ENCODE measurements around the gene RALGDS. TPM values are rescaled to one million over a fixed set of nuclear protein-coding genes. Genes with fewer than 3 reads are reported as not detected.

Gene RALGDS
- total RNA-seq, 1 donor from 2014 or later: 66.3 TPM

DNA sequence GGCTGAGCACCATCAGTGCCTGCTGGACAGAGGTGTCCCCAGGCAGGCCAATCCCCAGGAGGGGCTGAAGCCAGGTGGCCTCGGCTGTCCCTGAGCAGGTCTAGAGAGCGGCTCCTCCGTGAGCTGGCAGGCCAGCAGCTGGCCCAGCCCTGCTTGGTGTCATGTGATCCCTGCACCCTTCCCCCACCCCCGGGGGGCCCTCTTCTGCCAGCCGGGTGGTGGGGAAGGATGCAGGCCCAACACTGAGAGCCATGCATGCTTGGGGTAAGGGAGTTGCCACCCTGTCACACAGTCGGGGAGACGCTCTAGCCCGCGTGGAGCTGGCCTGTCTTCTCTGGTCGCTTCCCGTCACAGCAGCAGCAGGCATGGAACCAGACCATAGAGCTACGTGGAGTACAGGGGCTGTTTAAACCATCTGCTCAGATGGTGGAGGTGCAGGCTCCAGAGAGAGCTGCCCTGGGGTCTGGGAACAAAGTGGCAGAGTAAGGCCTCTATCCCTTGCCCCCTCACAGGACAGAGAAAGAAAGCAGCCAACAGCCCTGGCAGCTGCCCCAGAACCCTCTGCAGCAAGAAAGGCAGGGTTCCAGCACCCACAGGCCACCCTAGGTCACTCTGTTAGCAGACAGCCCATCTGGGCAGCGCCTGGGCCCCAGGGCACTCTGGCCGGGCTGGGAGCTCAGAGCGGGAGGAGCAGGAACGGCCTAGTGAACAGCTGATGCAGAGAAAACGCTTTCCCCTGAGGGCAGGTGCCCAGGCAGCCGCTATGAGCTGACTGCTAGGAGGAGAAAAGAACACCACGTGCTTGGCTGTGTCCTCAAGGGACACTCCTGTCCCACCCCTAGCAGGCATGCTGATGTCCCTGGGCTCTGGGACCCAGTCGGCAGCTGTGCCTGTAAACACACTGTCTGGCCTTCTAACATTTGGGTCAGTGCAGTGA lies 6.8 kb downstream of the RALGDS start:
- intact Hi-C loops (cut with DNase I): no loop called here
- DNase-seq (peak; percentile 76), ATAC-seq (peak; percentile 48)
- Histone ChIP-seq H3K27ac (peak overlapping the region; percentile 80), H3K36me3 (peaks cover 25% of the 10 kb centered on the region), H3K4me3 (peak overlapping the region; percentile 8), H3K27me3 (no peaks in the 10 kb centered on the region), H3K9me3 (no peaks in the 10 kb centered on the region), H3K4me1 (peaks cover 71% of the 10 kb centered on the region)
- TF ChIP-seq, protein P1, sequence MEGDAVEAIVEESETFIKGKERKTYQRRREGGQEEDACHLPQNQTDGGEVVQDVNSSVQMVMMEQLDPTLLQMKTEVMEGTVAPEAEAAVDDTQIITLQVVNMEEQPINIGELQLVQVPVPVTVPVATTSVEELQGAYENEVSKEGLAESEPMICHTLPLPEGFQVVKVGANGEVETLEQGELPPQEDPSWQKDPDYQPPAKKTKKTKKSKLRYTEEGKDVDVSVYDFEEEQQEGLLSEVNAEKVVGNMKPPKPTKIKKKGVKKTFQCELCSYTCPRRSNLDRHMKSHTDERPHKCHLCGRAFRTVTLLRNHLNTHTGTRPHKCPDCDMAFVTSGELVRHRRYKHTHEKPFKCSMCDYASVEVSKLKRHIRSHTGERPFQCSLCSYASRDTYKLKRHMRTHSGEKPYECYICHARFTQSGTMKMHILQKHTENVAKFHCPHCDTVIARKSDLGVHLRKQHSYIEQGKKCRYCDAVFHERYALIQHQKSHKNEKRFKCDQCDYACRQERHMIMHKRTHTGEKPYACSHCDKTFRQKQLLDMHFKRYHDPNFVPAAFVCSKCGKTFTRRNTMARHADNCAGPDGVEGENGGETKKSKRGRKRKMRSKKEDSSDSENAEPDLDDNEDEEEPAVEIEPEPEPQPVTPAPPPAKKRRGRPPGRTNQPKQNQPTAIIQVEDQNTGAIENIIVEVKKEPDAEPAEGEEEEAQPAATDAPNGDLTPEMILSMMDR (IDR thresholded peaks at IDR 0.05): no peak

DNA sequence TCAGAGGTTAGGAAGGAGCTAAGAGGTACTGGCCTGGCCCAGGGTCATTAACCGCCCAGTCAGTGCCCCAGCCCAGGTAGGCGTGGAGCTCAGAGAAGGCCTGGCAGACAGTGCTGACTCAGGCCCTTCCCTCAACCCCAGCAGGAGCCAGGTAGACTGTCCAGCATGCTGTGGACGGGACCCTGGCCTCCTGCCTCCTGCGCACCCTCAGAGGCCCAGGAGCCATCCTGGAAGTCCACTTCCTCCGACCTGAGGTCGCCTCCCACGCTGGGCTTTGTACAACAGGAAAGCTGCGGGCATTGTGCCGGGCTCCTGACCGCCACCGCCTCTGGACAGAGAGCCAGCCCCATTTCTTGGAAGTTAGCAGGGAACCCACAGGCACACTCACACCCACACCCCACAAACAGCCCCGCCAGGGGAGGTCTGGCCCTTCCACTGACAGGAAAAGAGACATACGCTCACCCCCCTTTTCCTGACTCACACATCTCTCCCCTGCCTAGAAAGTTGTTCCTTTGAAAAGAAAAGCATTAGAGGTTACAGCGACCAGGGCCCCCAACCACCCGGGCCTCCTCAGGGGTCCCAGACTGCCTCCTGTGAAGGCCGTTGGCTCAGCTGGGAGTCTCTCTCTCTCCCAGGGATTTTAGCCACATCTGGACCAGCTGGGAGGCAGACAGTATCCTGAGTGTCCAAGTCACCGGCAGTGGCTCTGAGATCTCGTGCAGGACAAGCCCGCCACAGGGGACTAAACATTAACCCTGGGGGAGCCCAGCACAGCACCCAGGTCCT lies 7.7 kb downstream of the RALGDS start:
- H3K36me3 ChIP-seq: peaks cover 34% of the 10 kb centered on the region
- ATAC-seq: peak; percentile 55
- H3K9me3 ChIP-seq: no peaks in the 10 kb centered on the region
- DNase-seq: peak; percentile 88
- peaks cover 62% of the 10 kb centered on the region for H3K4me1 ChIP-seq
- H3K4me3 ChIP-seq: no peak overlapping the region
- peak overlapping the region; percentile 80 for H3K27ac ChIP-seq
- no peaks in the 10 kb centered on the region for H3K27me3 ChIP-seq
- intact Hi-C loops (cut with DNase I): no loop called here
- TF ChIP-seq, protein P1 (IDR thresholded peaks at IDR 0.05): no peak

DNA sequence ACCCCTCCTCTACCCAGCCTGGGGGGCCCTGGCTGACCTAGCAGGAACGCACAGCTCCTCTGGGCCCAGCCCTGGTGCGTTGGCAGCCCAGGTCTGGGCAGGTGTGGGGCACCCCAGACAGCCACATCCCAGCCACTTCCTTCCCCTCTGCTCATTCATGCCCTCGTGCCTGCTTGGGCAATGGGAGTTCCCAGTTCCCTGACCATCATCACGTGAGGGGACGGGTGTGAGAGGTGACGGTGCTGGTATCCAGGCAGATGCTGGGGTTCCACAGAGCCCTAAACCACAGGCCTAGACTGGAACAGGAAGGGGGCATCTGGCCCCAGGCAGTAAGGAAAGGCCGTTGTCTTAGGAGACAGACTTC lies 8.4 kb downstream of the RALGDS start:
- H3K27ac ChIP-seq: peak overlapping the region; percentile 80
- H3K9me3 ChIP-seq: no peaks in the 10 kb centered on the region
- no peak overlapping the region for H3K4me3 ChIP-seq
- H3K36me3 ChIP-seq: peaks cover 41% of the 10 kb centered on the region
- peak; percentile 90 for DNase-seq
- no peaks in the 10 kb centered on the region for H3K27me3 ChIP-seq
- H3K4me1 ChIP-seq: peaks cover 55% of the 10 kb centered on the region
- TF ChIP-seq, protein P1 (IDR thresholded peaks at IDR 0.05): no peak
- peak; percentile 70 for ATAC-seq
- intact Hi-C loops (cut with DNase I): no loop called here

DNA sequence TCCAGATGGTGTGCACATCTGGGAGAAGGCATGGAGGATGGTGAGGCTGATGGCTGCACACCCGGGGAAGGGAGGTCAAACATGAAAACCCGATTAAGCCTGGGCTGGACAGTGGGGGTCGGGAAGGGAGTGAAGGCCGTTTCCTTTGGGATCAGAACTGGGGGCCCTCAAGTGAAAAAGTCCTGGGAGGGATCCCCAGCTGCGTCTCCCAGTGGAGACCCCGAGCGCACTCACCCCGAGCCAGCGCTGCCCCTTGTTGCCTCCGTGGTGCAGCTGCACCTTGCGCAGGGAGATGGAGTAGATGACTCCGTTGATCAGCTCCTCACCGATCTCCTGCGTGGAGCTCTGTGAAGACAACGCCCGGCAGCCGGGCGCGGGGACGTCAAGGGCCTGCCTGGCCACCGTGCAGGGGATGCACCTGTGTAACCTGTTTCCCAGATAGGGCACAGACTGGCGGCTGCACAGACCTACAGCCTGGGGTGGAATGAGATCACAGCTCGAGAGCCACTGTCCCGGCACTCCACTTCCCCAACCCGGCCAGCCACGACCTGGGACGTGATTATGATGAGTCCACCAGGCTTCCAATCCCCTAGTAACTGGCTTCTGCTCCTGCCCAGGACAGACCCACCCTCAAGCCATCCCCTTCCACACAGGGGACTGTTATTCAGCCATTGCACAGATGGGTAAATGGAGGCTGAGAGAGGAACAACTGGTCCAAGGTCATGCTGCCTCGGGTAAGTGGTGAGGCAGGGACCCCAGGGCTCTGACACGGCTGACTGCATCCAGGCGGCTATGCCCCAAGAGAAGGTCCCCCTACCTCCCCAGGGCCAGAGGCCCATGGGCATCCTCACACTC lies 9.0 kb downstream of the RALGDS start:
- H3K27ac ChIP-seq: peak overlapping the region; percentile 80
- peak; percentile 63 for DNase-seq

More for the DNA sequence above, 9.0 kb downstream of the RALGDS start:
- intact Hi-C loops (cut with DNase I): no loop called here
- Histone ChIP-seq H3K9me3 (no peaks in the 10 kb centered on the region), H3K36me3 (peaks cover 47% of the 10 kb centered on the region), H3K4me3 (no peak overlapping the region), H3K27me3 (no peaks in the 10 kb centered on the region), H3K4me1 (peaks cover 49% of the 10 kb centered on the region)
- TF ChIP-seq, protein P1 (IDR thresholded peaks at IDR 0.05): no peak
- no peak for ATAC-seq

Measured in upper lobe of right lung (tissue), 1 donor.